ENCODE results near the gene SPRING1. TPM values are rescaled to one million over a fixed set of nuclear protein-coding genes. Genes with fewer than 3 reads are reported as not detected.

SPRING1 gene
- total RNA-seq: 27.1 and 27.6 TPM in 2 replicates

GRCh38 chr12:116737774-116738657 is at the start of gene SPRING1, which contains the start of gene RNFT2:
Gene SPRING1, minus strand, starts transcription at chr12:116738069. Its CDS starts 169 bp downstream, at chr12:116737900.
Gene RNFT2, plus strand, starts transcription at chr12:116738315. Its CDS starts 2,183 bp downstream, at chr12:116740498.

Other genes with a start within 250 kb of the SPRING1 start
- gene MAP1LC3B2, start 178.7 kb downstream of the SPRING1 start, total RNA-seq: 0.28 and 0.58 TPM in 2 replicates
- gene RNFT2, start 246 bp upstream of the SPRING1 start, total RNA-seq: 1.7 and 4.6 TPM in 2 replicates
- gene HRK, start 143.4 kb upstream of the SPRING1 start, total RNA-seq: under 0.01 and 1.1 TPM in 2 replicates
- gene FBXW8, start 172.9 kb upstream of the SPRING1 start, total RNA-seq: 16.9 and 19.7 TPM in 2 replicates